Endothelial cell of umbilical vein (primary cell): Measurements from ENCODE around the gene CHMP1A.
A peak's percentile ranks its signal among the peaks of the same experiment; 100 is the strongest.

Experiments
- CTCF ChIP-seq, 2 donors: IDR thresholded peaks; 1 replicate in 1 of 2; 2 replicates in 1 of 2; pipeline ENCODE4 v1.5.1; 2011; ENCODE audit warnings: low read length in 2 of 2, mild to moderate bottlenecking in 2 of 2, moderate library complexity in 2 of 2, control low read depth in 1 of 2, inconsistent platforms in 1 of 2, low read depth in 1 of 2; ENCODE audit not compliant: insufficient read depth in 1 of 2; ENCODE audit errors: extremely low read depth in 1 of 2
- EZH2 ChIP-seq: IDR thresholded peaks from 2 replicates; pipeline ENCODE4 v1.6.1; 2012; ENCODE audit warnings: borderline replicate concordance, low read depth, mild to moderate bottlenecking, moderate library complexity, low read length, inconsistent platforms; ENCODE audit not compliant: severe bottlenecking
- JUN ChIP-seq: IDR thresholded peaks from 2 replicates; pipeline ENCODE4 v1.6.1; 2011; ENCODE audit warnings: borderline replicate concordance, low read depth; ENCODE audit not compliant: insufficient read length, insufficient read depth
- MAX ChIP-seq: IDR thresholded peaks from 2 replicates; pipeline ENCODE4 v1.6.1; 2011; ENCODE audit not compliant: insufficient read depth, insufficient read length
- POLR2A ChIP-seq: IDR thresholded peaks from 2 replicates; pipeline ENCODE4 v1.6.1; 2012; ENCODE audit warnings: low read depth, mild to moderate bottlenecking, control low read depth, low read length

- TF ChIP-seq POLR2A (no peak), CTCF (IDR thresholded peaks at IDR 0.05; ENCODE audit: extremely low read depth in 1 of 2, insufficient read depth in 1 of 2, low read depth in 1 of 2, low read length in 2 of 2) (no peak), EZH2 (no peak), JUN (peak; percentile 27), MAX (no peak)
Observed at GRCh38 chr16:89602273-89602951, 55.1 kb downstream of the CHMP1A start.
